Activated CD4-positive, alpha-beta T cell treated with anti-CD3 and anti-CD28 coated beads, Interleukin-2, amount 50 U/mL, for 24 hours (primary cell): Measurements from ENCODE around the gene POU3F2.

Experiments
- DNase-seq, 2 donors: peaks; one replicate each; pipeline ENCODE4 v3.0.0-alpha.2; 2020; ENCODE audit warnings: low read depth in 1 of 2, low spot score in 1 of 2

POU3F2 gene

GRCh38 chr6:98830146-98830545, 4.2 kb upstream of the POU3F2 start:
- no peak for DNase-seq

GRCh38 chr6:98831057-98831958, 3.1 kb upstream of the POU3F2 start:
- no peak for DNase-seq

GRCh38 chr6:98831959-98832283, 2.5 kb upstream of the POU3F2 start:
- DNase-seq, result no peak

- DNase-seq, result no peak
These were observed 1.9 kb upstream of the POU3F2 start for GRCh38 chr6:98832284-98833056.

GRCh38 chr6:98833057-98833306, 1.4 kb upstream of the POU3F2 start:
- DNase-seq, result no peak

GRCh38 chr6:98833307-98834059, 891 bp upstream of the POU3F2 start:
- DNase-seq, result no peak

- DNase-seq, result no peak
These were observed 1.0 kb downstream of the POU3F2 start for GRCh38 chr6:98835149-98836024.

GRCh38 chr6:98836025-98836961, 1.9 kb downstream of the POU3F2 start:
- no peak for DNase-seq

GRCh38 chr6:98836962-98837944, 2.9 kb downstream of the POU3F2 start:
- no peak for DNase-seq

- DNase-seq, result no peak
These were observed 3.7 kb downstream of the POU3F2 start for GRCh38 chr6:98838032-98838431.

- DNase-seq, result no peak
These were observed 4.6 kb downstream of the POU3F2 start for GRCh38 chr6:98838975-98839374.

- no peak for DNase-seq
These were observed 5.5 kb downstream of the POU3F2 start for GRCh38 chr6:98839781-98840361.

GRCh38 chr6:98840385-98840784, 6.0 kb downstream of the POU3F2 start:
- DNase-seq, result no peak

- no peak for DNase-seq
These were observed 6.7 kb downstream of the POU3F2 start for GRCh38 chr6:98840996-98841513.

GRCh38 chr6:98841621-98842341, 7.4 kb downstream of the POU3F2 start:
- DNase-seq, result no peak

GRCh38 chr6:98842342-98843180, 8.2 kb downstream of the POU3F2 start:
- no peak for DNase-seq
